Measurements from ENCODE around the gene HSPA1L. TPM values are rescaled to one million over a fixed set of nuclear protein-coding genes. Genes with fewer than 3 reads are reported as not detected.
"Not testable (repeated sequence)": the region's sequence is repeated elsewhere in the genome, so short reads cannot be mapped to it uniquely, and the experiment has no call there.

Gene HSPA1L
- polyA plus RNA-seq, 1 donor (not counting 4 experiments of a cell fraction or from before 2014, with no cell fraction given), result 0.60 TPM

DNA sequence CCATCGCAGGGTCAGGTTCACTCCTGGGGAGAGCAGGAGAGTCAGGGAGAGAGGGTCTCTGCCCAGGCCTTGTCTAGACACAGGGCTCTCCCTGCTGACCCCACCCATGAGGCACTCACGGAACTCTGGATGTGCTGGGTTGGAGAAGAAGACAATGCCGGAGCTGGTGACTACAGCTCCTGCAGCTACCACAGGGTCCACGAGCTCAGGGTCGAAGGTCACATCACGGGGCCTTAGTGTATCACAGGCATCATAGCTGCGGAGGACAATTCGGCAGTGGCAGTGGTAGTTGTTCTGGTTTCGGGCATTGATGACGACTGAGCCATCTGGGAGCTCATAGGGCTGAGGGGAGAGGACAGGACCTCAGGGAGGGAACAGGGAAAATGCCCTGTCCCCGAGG lies 44.8 kb upstream of the HSPA1L start:
- no peak for TF ChIP-seq EZH2 (IDR thresholded peaks at IDR 0.05; ENCODE audit: low read length)
- TF ChIP-seq, protein P1, sequence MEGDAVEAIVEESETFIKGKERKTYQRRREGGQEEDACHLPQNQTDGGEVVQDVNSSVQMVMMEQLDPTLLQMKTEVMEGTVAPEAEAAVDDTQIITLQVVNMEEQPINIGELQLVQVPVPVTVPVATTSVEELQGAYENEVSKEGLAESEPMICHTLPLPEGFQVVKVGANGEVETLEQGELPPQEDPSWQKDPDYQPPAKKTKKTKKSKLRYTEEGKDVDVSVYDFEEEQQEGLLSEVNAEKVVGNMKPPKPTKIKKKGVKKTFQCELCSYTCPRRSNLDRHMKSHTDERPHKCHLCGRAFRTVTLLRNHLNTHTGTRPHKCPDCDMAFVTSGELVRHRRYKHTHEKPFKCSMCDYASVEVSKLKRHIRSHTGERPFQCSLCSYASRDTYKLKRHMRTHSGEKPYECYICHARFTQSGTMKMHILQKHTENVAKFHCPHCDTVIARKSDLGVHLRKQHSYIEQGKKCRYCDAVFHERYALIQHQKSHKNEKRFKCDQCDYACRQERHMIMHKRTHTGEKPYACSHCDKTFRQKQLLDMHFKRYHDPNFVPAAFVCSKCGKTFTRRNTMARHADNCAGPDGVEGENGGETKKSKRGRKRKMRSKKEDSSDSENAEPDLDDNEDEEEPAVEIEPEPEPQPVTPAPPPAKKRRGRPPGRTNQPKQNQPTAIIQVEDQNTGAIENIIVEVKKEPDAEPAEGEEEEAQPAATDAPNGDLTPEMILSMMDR (optimal IDR thresholded peaks at IDR 0.05 in 1 of 3, IDR thresholded peaks at IDR 0.05 in 1 of 3, conservative IDR thresholded peaks at IDR 0.05 in 1 of 3; ENCODE audit: extremely low read depth in 1 of 3, insufficient read depth in 2 of 3, low read length in 3 of 3), result no peak
- H3K79me2 ChIP-seq (ENCODE audit: control insufficient read depth, insufficient read depth, low read length), result peaks cover 5% of the 10 kb centered on the region
- dilution Hi-C loops (cut with MboI; ENCODE audit: extremely low pct_ligation_motif_present, low sequenced_read_pairs), result no loop called here
- H3K9ac ChIP-seq (ENCODE audit: control insufficient read depth, extremely low read depth, insufficient read depth, low read length), result no peak overlapping the region
- peaks cover 12% of the 10 kb centered on the region for H3K4me1 ChIP-seq (ENCODE audit: control insufficient read depth, extremely low read depth, insufficient read depth, low read length)
- DNase-seq (ENCODE audit: low read depth, low spot score), result no peak
- no peaks in the 10 kb centered on the region for H3K27me3 ChIP-seq (ENCODE audit: control insufficient read depth, extremely low read depth, insufficient read depth, low read length)
- H4K20me1 ChIP-seq (ENCODE audit: control insufficient read depth, extremely low read depth, insufficient read depth, low read length), result no peaks in the 10 kb centered on the region
- H3K9me3 ChIP-seq (ENCODE audit: control insufficient read depth, low read depth, low read length), result no peaks in the 10 kb centered on the region
- peaks cover 15 to 16% of the 10 kb centered on the region in 2 experiments for H3K36me3 ChIP-seq (ENCODE audit: control insufficient read depth in 2 of 2, extremely low read depth in 1 of 2, insufficient read depth in 2 of 2, low read length in 2 of 2)
- H3K4me3 ChIP-seq (ENCODE audit: control insufficient read depth in 2 of 3, extremely low read depth in 1 of 3, insufficient read depth in 2 of 3, low read depth in 1 of 3, low read length in 3 of 3), result no peak overlapping the region
- no peak overlapping the region for H3K4me2 ChIP-seq (ENCODE audit: control insufficient read depth, extremely low read depth, insufficient read depth, low read depth, low read length)
- H3K27ac ChIP-seq (ENCODE audit: control insufficient read depth, insufficient read depth, low read length), result no peak overlapping the region
- no peak overlapping the region for H2AFZ ChIP-seq (ENCODE audit: control insufficient read depth, low read length)
- H3K9me1 ChIP-seq (ENCODE audit: control insufficient read depth, extremely low read depth, insufficient read depth, low read length), result no peaks in the 10 kb centered on the region
- no peak for FAIRE-seq

DNA sequence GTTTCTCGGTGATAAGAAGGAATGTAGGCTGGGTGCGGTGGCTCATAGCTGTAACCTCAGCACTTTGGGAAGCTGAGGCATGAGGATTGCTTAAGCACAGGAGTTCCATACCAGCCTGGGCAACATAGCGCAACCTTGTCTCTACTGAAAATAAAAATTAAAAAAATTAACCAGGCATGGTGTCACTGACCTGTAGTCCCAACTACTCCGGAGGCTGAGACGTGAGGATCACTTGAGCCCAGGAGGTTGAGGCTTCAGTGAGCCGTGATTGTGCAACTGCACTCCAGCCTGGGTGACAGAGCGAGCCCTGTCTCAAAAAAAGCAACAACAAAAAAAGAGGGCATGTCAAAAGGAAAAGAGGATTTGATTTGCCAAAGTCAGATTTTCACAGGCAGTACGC lies 43.6 kb upstream of the HSPA1L start:
- TF ChIP-seq, protein P1 (optimal IDR thresholded peaks at IDR 0.05 in 1 of 3, IDR thresholded peaks at IDR 0.05 in 1 of 3, conservative IDR thresholded peaks at IDR 0.05 in 1 of 3; ENCODE audit: extremely low read depth in 1 of 3, insufficient read depth in 2 of 3, low read length in 3 of 3), result no peak
- no peak for TF ChIP-seq EZH2 (IDR thresholded peaks at IDR 0.05; ENCODE audit: low read length)

DNA sequence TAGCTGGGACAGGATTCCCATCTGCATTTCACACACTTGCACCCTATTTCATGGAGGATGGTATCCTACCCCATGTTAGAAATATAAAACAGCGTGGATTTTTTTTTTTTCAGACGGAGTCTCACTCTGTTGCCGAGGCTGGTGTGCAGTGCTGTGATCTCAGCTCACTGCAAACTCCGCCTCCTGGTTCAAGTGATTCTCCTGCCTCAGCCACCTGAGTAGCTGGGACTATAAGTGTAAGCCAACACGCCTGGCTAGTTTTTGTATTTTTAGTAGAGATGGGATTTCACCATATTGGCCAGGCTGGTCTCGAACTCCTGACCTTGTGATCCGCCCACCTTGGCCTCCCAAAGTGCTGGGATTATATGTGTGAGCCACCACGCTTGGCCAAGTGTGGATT lies 42.7 kb upstream of the HSPA1L start:
- H3K4me1 ChIP-seq (ENCODE audit: control insufficient read depth, extremely low read depth, insufficient read depth, low read length); H4K20me1 ChIP-seq (ENCODE audit: control insufficient read depth, extremely low read depth, insufficient read depth, low read length); H3K9me3 ChIP-seq (ENCODE audit: control insufficient read depth, low read depth, low read length); dilution Hi-C loops (cut with MboI; ENCODE audit: extremely low pct_ligation_motif_present, low sequenced_read_pairs); H3K9ac ChIP-seq (ENCODE audit: control insufficient read depth, extremely low read depth, insufficient read depth, low read length); H3K4me3 ChIP-seq (ENCODE audit: control insufficient read depth in 2 of 3, extremely low read depth in 1 of 3, insufficient read depth in 2 of 3, low read depth in 1 of 3, low read length in 3 of 3); H3K9me1 ChIP-seq (ENCODE audit: control insufficient read depth, extremely low read depth, insufficient read depth, low read length); H3K27me3 ChIP-seq (ENCODE audit: control insufficient read depth, extremely low read depth, insufficient read depth, low read length); H3K4me2 ChIP-seq (ENCODE audit: control insufficient read depth, extremely low read depth, insufficient read depth, low read depth, low read length); DNase-seq (ENCODE audit: low read depth, low spot score); H2AFZ ChIP-seq (ENCODE audit: control insufficient read depth, low read length); H3K79me2 ChIP-seq (ENCODE audit: control insufficient read depth, insufficient read depth, low read length); FAIRE-seq; H3K27ac ChIP-seq (ENCODE audit: control insufficient read depth, insufficient read depth, low read length): not testable (repeated sequence)
- peaks cover 15 to 16% of the 10 kb centered on the region in 2 experiments for H3K36me3 ChIP-seq (ENCODE audit: control insufficient read depth in 2 of 2, extremely low read depth in 1 of 2, insufficient read depth in 2 of 2, low read length in 2 of 2)

More for the DNA sequence above, 43.6 kb upstream of the HSPA1L start:
- DNase-seq (ENCODE audit: low read depth, low spot score) (no peak), FAIRE-seq (no peak)
- H3K9me1 ChIP-seq (ENCODE audit: control insufficient read depth, extremely low read depth, insufficient read depth, low read length), result no peaks in the 10 kb centered on the region
- H2AFZ ChIP-seq (ENCODE audit: control insufficient read depth, low read length), result no peak overlapping the region
- no peak overlapping the region for H3K4me3 ChIP-seq (ENCODE audit: control insufficient read depth in 2 of 3, extremely low read depth in 1 of 3, insufficient read depth in 2 of 3, low read depth in 1 of 3, low read length in 3 of 3)
- no peaks in the 10 kb centered on the region for H4K20me1 ChIP-seq (ENCODE audit: control insufficient read depth, extremely low read depth, insufficient read depth, low read length)
- no peak overlapping the region for H3K4me2 ChIP-seq (ENCODE audit: control insufficient read depth, extremely low read depth, insufficient read depth, low read depth, low read length)
- H3K36me3 ChIP-seq (ENCODE audit: control insufficient read depth in 2 of 2, extremely low read depth in 1 of 2, insufficient read depth in 2 of 2, low read length in 2 of 2), result peaks cover 15 to 16% of the 10 kb centered on the region in 2 experiments
- no peak overlapping the region for H3K9ac ChIP-seq (ENCODE audit: control insufficient read depth, extremely low read depth, insufficient read depth, low read length)
- H3K79me2 ChIP-seq (ENCODE audit: control insufficient read depth, insufficient read depth, low read length), result peaks cover 5% of the 10 kb centered on the region
- H3K27me3 ChIP-seq (ENCODE audit: control insufficient read depth, extremely low read depth, insufficient read depth, low read length), result no peaks in the 10 kb centered on the region
- dilution Hi-C loops (cut with MboI; ENCODE audit: extremely low pct_ligation_motif_present, low sequenced_read_pairs), result no loop called here
- H3K27ac ChIP-seq (ENCODE audit: control insufficient read depth, insufficient read depth, low read length), result no peak overlapping the region
- no peaks in the 10 kb centered on the region for H3K9me3 ChIP-seq (ENCODE audit: control insufficient read depth, low read depth, low read length)
- H3K4me1 ChIP-seq (ENCODE audit: control insufficient read depth, extremely low read depth, insufficient read depth, low read length), result peaks cover 12% of the 10 kb centered on the region

DNA sequence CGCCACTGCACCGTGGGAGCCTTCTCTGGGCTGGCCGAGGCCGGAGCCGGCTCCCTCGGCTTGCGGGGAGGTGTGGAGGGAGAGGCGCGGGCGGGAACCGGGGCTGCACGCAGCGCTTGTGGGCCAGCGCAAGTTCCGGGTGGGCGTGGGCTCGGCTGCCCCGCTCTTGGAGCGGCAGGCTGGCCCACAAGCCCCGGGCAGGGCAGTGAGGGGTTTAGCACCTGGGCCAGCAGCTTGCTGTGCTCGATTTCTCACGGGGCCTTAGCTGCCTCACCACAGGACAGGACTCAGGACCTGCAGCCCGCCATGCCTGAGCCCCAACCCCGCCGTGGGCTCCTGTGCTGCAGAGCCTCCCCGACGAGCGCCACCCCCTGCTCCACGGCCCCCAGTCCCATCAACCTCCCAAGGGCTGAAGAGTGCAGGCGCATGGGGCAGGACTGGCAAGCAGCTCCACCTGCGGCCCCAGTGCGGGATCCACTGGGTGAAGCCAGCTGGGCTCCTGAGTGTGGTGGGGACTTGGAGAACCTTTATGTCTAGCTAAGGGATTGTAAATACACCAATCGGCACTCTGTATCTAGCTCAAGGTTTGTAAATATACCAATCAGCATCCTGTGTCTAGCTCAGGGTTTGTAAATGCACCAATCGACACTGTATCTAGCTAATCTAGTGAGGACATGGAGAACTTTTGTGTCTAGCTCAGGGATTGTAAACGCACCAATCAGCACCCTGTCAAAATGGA lies 37.1 kb upstream of the HSPA1L start:
- H3K4me2 ChIP-seq (ENCODE audit: control insufficient read depth, extremely low read depth, insufficient read depth, low read depth, low read length); H3K79me2 ChIP-seq (ENCODE audit: control insufficient read depth, insufficient read depth, low read length); H3K9ac ChIP-seq (ENCODE audit: control insufficient read depth, extremely low read depth, insufficient read depth, low read length); H3K36me3 ChIP-seq (ENCODE audit: control insufficient read depth in 2 of 2, extremely low read depth in 1 of 2, insufficient read depth in 2 of 2, low read length in 2 of 2); H3K27me3 ChIP-seq (ENCODE audit: control insufficient read depth, extremely low read depth, insufficient read depth, low read length); FAIRE-seq; H3K9me1 ChIP-seq (ENCODE audit: control insufficient read depth, extremely low read depth, insufficient read depth, low read length); H3K4me1 ChIP-seq (ENCODE audit: control insufficient read depth, extremely low read depth, insufficient read depth, low read length); dilution Hi-C loops (cut with MboI; ENCODE audit: extremely low pct_ligation_motif_present, low sequenced_read_pairs); DNase-seq (ENCODE audit: low read depth, low spot score); H3K27ac ChIP-seq (ENCODE audit: control insufficient read depth, insufficient read depth, low read length); H2AFZ ChIP-seq (ENCODE audit: control insufficient read depth, low read length); H3K4me3 ChIP-seq (ENCODE audit: control insufficient read depth in 2 of 3, extremely low read depth in 1 of 3, insufficient read depth in 2 of 3, low read depth in 1 of 3, low read length in 3 of 3); H4K20me1 ChIP-seq (ENCODE audit: control insufficient read depth, extremely low read depth, insufficient read depth, low read length); H3K9me3 ChIP-seq (ENCODE audit: control insufficient read depth, low read depth, low read length): not testable (repeated sequence)
